NT2/D1 (cell line): ENCODE results near the gene REXO1.
"Not testable (repeated sequence)": the region's sequence is repeated elsewhere in the genome, so short reads cannot be mapped to it uniquely, and the experiment has no call there.

Experiments used
- DNase-seq: peaks from one replicate; pipeline ENCODE4 v3.0.0-alpha.2; 2011; ENCODE audit warnings: low read depth, low spot score
- H3K27me3 ChIP-seq: 2 replicates; pipeline ENCODE4 v1.6.0; 2011; ENCODE audit warnings: mild to moderate bottlenecking; ENCODE audit not compliant: insufficient read length, insufficient read depth
- H3K36me3 ChIP-seq: 2 replicates; pipeline ENCODE4 v1.6.1; 2011; ENCODE audit warnings: mild to moderate bottlenecking, low read length, mixed read lengths; ENCODE audit not compliant: insufficient read depth, insufficient read length
- H3K4me1 ChIP-seq: 2 replicates; pipeline ENCODE4 v1.5.1; 2011; ENCODE audit not compliant: insufficient read depth, insufficient read length
- H3K4me3 ChIP-seq: 2 replicates; pipeline ENCODE4 v1.5.1; 2011; ENCODE audit warnings: low read depth; ENCODE audit not compliant: insufficient read length
- H3K9ac ChIP-seq: 2 replicates; pipeline ENCODE4 v1.6.0; 2011; ENCODE audit warnings: low read depth; ENCODE audit not compliant: insufficient read length
- H3K9me3 ChIP-seq: 2 replicates; pipeline ENCODE4 v1.5.1; 2011; ENCODE audit warnings: mild to moderate bottlenecking, low read length; ENCODE audit not compliant: insufficient read depth
- SUZ12 ChIP-seq: IDR thresholded peaks from 2 replicates; pipeline ENCODE4 v1.6.1; 2011; ENCODE audit not compliant: insufficient read length, insufficient read depth; ENCODE audit errors: extremely low read depth
- YY1 ChIP-seq: IDR thresholded peaks from 2 replicates; pipeline ENCODE4 v1.6.1; 2011; ENCODE audit not compliant: insufficient read length, insufficient read depth
- ZNF274 ChIP-seq: IDR thresholded peaks from 2 replicates; pipeline ENCODE4 v1.6.1; 2011; ENCODE audit warnings: mild to moderate bottlenecking, low read depth, low read length

The REXO1 gene

DNA sequence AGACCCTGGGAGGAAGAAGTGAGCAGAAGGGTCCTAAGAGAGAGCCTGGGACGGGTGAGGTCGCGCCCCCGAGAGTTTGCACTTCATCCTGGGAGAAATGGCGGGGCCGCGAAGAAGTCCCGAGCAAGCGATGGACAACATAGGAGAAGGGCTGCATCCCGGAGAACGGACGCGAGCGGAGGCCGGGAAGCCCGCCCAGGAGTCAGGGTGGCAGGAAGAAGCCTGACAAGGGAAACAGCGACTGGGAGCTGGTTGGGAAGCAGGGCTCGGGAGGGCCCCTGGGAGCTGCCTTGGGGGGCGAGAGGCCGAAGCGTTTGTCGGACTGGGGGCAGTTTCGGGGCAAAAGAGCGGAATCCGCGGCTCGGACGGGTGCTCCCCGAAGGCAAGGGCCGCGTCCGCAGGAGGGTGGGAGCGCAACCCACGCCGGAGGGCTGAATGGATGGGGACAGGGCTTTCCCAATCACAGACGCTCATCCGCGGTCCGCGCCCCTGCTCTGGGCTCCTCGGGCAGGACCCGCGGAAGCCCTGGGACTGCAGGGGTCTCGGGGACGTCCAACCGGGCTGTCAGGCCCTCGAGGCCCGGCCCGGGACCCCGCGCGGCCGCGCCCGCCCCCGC, 36.5 kb upstream of the REXO1 start:
- H3K9ac ChIP-seq, result peak overlapping the region; percentile 99
- TF ChIP-seq SUZ12 (no peak), YY1 (no peak), ZNF274 (no peak)
- no peaks in the 10 kb centered on the region for H3K27me3 ChIP-seq
- peak overlapping the region; percentile 97 for H3K4me3 ChIP-seq
- no peaks in the 10 kb centered on the region for H3K9me3 ChIP-seq
- peaks cover 21% of the 10 kb centered on the region for H3K4me1 ChIP-seq
- peaks cover 23% of the 10 kb centered on the region for H3K36me3 ChIP-seq
- DNase-seq, result no peak

- no peaks in the 10 kb centered on the region for H3K27me3 ChIP-seq
Measured at GRCh38 chr19:1884291-1884718, 36.0 kb upstream of the REXO1 start.

GRCh38 chr19:1883784-1884183, 35.5 kb upstream of the REXO1 start:
- Histone ChIP-seq H3K4me1 (peaks cover 21% of the 10 kb centered on the region), H3K9me3 (no peaks in the 10 kb centered on the region), H3K36me3 (peaks cover 23% of the 10 kb centered on the region), H3K9ac (peak overlapping the region; percentile 99), H3K4me3 (peak overlapping the region; percentile 97), H3K27me3 (no peaks in the 10 kb centered on the region)
- no peak for DNase-seq
- no peak for TF ChIP-seq YY1
- TF ChIP-seq ZNF274, result no peak
- no peak for TF ChIP-seq SUZ12

More at GRCh38 chr19:1884291-1884718, 36.0 kb upstream of the REXO1 start:
- DNase-seq, result no peak
- Histone ChIP-seq H3K36me3 (peaks cover 23% of the 10 kb centered on the region), H3K9ac (peak overlapping the region; percentile 99), H3K4me1 (peaks cover 21% of the 10 kb centered on the region), H3K9me3 (no peaks in the 10 kb centered on the region), H3K4me3 (peak overlapping the region; percentile 97)
- no peak for TF ChIP-seq SUZ12
- TF ChIP-seq YY1, result no peak
- TF ChIP-seq ZNF274, result no peak

DNA sequence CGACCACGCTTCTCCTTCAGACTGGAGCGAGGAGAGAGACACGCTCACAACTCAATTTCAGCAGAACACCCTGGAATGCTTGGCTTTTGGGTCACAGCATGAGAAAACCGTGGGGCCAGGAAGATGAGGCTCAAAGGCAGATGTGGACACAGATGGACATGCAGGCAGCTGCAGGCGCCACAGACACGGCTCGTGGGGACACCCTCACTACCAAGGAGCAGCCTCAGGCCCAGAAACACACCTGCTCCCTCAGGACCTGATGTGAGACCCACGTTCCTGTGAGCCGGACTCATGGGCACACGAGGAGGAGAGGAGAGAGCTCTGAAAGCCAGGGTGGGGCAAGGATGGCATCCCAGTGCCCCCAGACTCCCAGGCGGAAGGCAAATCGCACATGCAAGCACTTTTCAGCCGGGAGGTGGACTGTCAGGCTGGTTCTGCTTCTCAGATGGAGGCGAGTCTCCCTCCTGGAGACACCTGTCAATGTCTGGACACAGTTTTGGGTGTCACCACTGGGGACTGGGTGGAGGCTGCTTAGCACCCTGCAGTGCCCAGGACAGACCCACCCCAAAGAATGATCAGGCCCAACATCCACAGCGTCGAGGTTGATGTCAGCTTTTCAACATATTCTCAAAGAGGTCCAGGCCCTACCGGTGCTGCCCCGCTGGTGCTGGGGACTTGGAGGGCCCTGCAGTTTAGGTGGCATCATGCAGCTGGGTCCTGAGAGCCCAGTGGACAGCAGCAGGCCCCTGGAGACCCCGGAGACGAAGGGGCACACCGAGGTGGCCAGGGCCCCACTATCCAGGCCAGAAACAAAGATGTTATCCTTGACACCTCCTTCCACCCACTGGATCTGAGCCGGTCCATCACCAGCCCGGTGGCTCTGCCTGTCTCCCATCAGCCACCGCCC, 34.8 kb upstream of the REXO1 start:
- TF ChIP-seq SUZ12, result no peak
- TF ChIP-seq YY1, result no peak
- TF ChIP-seq ZNF274, result no peak
- peak overlapping the region; percentile 97 for H3K4me3 ChIP-seq
- H3K4me1 ChIP-seq, result peaks cover 18% of the 10 kb centered on the region
- H3K36me3 ChIP-seq, result peaks cover 23% of the 10 kb centered on the region
- peak overlapping the region; percentile 99 for H3K9ac ChIP-seq
- no peak for DNase-seq
- H3K9me3 ChIP-seq, result no peaks in the 10 kb centered on the region
- no peaks in the 10 kb centered on the region for H3K27me3 ChIP-seq

DNA sequence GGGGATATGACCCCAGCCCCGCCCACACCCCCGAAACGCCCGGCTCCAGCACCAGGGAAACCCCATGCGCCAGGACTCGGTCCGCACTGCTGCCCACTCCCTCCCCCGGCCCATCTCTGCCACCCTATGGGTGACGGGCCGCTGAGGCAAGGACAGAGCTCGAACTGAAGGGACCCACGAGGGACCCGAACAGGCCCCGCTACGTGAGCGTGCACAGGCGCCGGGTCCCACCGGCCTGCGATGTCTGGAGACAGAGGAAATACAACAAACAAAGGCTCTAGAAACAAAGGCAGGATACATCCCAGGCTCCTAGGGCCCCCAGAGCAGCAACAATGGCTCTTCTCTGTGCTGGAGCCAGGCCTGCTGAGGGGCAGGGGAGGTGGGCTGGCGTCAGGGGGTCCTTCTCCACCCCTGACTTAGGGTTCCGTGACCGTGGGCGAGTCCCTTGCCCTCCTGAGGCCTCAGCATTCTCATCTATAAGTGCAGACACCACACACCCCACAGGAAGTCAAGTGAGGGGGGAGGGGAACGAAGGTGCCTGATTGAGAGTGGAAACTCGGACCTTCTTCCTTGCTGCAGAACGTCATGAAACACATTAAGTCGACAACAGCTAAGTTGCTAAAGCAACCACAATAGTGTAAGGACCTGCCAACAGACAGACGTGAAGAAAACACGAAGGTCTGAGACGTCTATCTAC, 34.0 kb upstream of the REXO1 start:
- H3K9ac ChIP-seq, result peak overlapping the region; percentile 6
- H3K27me3 ChIP-seq, result no peaks in the 10 kb centered on the region
- no peaks in the 10 kb centered on the region for H3K9me3 ChIP-seq
- H3K4me3 ChIP-seq, result no peak overlapping the region
- TF ChIP-seq YY1, result no peak
- TF ChIP-seq ZNF274, result no peak
- no peak for TF ChIP-seq SUZ12
- peaks cover 23% of the 10 kb centered on the region for H3K36me3 ChIP-seq
- no peak for DNase-seq
- H3K4me1 ChIP-seq, result peaks cover 15% of the 10 kb centered on the region

DNA sequence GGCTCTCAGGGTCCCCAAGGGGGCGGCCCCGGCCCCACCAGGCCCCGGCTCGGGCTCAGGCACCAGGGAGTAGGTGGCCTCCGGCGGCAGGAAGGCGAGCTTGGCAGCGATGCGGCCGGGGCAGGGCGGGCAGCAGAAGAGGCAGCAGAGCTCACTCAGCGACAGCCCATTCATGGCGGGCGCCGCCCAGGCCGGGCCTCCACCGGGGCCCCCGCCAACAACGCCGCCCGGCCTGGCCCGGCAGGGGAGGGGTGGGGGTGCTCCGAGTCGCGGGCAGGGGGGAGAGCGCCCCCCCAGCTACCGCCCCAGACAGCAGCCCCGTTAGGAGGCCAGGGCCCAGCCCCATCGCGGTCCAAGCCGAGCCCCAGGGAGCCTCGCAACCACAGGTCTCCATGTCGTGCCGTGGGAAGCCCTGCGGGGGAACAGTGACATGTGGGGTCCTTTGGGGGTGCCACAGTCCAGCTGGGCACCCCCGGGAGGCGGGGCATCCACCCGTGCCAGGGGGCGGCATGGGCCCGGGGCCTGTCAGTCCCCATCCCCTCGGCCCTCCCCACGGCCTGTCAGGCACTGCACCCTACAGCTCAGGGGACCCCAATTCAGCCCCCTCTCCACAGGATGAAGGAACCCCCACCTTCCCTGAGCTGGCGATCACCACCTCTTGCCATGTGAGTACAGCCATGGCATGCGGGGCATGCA, 33.3 kb upstream of the REXO1 start:
- not testable (repeated sequence) for H3K4me3 ChIP-seq, H3K9ac ChIP-seq, H3K9me3 ChIP-seq, H3K27me3 ChIP-seq, DNase-seq
- H3K36me3 ChIP-seq, result peaks cover 23% of the 10 kb centered on the region
- peaks cover 15% of the 10 kb centered on the region for H3K4me1 ChIP-seq
